GM21515 (cell line): ENCODE measurements around the gene MARCHF3.
"Not testable (repeated sequence)": the region's sequence is repeated elsewhere in the genome, so short reads cannot be mapped to it uniquely, and the experiment has no call there.

ENCODE experiments used
- ATAC-seq: cut with Tn5 transposase; IDR thresholded peaks from one replicate; pipeline ENCODE4 v1.9.1; 2021; ENCODE audit not compliant: unreplicated experiment

Gene MARCHF3

DNA sequence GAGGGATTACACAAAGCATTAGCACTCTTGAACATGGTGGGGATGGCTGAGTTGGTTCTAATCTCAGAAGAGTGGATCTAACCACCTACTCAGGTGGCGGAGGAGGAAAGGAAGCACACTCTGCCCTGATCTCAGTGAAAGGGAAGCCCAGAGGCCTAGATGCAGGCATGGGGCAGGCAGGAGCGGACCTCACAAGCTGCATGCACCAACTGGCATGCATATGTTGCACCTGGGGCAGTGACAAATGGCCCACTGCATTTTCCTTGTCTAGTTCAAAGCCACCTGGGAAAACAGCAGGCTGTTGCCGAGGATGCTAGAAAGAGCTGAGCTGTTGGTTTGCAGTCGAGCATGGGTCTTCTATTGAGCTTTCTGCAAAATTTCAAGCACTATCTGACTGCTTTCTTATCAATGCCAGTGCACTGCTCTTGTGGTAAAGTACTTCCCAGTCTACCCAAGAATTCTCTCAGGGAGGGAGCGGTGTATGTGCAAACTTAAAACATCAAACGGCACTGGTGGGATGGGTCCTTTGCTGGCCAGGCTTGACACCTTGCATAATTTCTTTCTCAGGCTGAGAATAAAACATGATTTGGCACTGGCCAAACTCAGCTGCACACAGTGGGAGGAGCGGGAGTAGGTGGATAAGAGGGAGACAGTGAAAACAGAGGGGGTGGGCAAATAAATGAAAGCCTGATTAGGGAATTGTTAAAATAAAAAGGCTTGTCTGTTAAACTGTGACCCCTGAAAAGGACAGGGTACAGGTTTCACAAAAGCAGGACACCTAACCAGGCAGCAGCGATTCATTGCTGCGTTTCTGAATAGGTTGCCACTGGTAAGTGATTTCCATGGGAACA, 108.9 kb downstream of the MARCHF3 start:
- ATAC-seq, result no peak

GRCh38 chr5:126920291-126920690, 110.1 kb downstream of the MARCHF3 start:
- ATAC-seq, result no peak

GRCh38 chr5:126919566-126919965, 110.8 kb downstream of the MARCHF3 start:
- no peak for ATAC-seq

- ATAC-seq, result no peak
These were observed 111.8 kb downstream of the MARCHF3 start for GRCh38 chr5:126918615-126918957.

DNA sequence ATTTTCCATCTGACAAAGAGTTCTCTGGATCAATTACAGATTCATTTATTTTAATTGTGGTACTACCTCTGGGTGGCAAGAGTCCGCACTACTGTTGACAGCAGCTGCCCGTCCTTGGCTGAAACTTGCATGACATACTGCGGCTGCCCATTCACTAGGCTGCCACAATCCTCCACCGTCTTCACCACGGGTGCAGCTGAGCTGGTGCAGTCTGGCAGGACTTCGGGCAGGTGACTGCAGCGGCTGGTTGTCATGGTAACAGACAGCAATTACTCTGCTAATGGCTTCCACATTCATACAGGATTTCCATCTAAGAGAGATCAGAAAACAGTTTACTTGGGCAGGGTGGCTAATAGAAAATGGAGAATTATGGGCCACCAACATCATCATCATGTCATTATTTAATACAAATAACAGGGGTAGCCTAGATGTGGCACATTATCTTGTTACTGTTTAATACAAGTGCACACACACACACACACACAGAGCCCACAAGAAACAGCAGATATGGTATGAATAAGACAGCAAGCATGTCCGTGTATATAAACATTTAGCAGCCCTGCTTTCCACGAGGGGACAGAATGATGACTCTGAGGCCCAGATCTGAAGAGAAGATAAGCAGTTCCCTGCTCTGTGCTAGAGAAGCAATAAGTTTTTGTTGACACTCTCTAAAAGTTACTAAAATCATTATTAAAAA, 112.3 kb downstream of the MARCHF3 start:
- no peak for ATAC-seq

GRCh38 chr5:126915496-126915895, 114.9 kb downstream of the MARCHF3 start:
- no peak for ATAC-seq

DNA sequence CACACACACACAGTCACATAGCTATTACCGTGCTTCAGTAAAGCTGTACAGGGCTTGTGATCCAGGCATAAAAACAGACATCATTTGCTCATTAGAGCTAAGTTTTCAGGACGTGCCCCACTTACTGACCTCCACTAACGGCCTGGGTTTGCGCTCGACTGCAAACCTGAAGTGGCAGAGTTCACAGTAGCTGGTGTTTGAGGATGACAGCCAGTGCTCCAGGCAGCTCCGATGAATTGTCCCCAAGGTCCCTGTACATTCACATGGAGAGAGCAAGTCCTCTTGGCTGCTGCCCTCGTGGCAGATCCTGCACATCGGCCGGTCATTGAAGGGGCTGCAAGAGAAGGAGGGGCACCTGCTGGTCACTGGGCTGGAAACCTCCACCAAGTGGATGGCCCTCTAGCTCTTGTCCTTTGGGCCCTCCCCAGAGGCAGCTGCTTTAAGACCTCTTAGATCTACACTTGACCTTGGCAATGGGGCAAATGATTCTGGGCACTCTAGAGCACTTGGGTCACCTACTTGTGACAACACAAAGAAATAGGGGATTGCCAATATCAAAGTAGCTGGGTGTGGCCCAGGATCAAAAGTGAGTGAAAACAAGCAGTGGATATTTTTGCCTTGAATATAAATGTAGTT, 115.4 kb downstream of the MARCHF3 start:
- no peak for ATAC-seq

- no peak for ATAC-seq
These were observed 117.7 kb downstream of the MARCHF3 start for GRCh38 chr5:126912616-126913200.

GRCh38 chr5:126911986-126912385, 118.4 kb downstream of the MARCHF3 start:
- ATAC-seq, result no peak

GRCh38 chr5:126909856-126910255, 120.5 kb downstream of the MARCHF3 start:
- no peak for ATAC-seq

GRCh38 chr5:126904407-126904806, 126.0 kb downstream of the MARCHF3 start:
- ATAC-seq, result not testable (repeated sequence)

DNA sequence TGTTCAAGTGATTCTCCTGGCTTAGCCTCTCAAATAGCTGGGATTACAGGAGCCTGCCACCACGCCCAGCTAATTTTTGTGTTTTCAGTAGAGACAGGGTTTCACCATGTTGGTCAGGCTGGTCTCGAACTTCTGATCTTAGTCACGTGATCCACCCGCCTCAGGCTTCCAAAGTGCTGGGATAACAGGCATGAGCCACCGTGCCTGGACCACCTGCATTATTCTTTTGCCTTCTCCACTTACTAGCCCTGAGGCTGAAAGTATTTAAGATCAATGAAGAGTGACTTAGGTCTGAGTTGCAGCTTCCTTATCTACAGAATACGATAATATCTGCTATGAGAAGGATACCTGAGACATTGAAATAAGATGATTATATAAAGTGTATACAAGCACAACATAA, 129.6 kb downstream of the MARCHF3 start:
- no peak for ATAC-seq

DNA sequence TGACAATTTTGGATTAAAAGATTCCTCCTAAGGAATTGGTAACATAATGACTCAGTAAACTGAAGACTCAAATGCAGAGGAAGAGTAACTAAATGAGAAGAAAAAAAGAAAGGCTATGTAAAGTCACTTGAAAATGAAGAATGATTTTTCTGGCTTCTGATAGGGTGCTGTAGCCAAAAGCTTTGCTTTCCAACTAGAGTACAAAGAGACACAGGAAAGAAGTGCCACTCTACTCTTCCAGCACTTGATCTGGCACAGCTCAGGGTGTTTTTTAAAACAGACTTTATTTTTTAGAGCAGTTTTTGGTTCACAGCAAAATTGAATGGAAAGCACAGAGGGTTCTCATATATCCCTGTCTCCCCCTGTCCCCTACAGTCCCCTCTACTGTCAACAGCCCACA, 130.9 kb downstream of the MARCHF3 start:
- no peak for ATAC-seq

- ATAC-seq, result no peak
These were observed 132.3 kb downstream of the MARCHF3 start for GRCh38 chr5:126897851-126898630.

DNA sequence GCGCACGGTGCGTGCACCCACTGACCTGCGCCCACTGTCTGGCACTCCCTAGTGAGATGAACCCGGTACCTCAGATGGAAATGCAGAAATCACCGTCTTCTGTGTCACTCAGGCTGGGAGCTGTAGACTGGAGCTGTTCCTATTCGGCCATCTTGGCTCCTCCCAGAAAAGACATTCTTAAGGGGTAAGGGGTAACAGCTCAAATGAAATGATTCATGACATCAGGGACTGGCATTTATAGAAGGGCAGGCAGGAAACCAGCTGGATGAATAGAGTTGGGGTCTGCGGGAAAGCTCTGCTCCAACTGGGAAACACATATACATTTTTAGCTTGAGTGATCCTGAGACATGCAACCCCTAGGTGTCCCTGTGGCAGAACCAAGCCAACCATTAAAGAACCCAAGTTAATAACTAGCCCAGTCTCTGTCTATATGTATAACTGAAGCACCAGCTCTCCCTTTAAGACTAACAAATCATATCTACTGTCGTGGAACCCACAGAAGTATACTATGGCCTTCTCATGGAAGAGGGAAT, 134.1 kb downstream of the MARCHF3 start:
- no peak for ATAC-seq

DNA sequence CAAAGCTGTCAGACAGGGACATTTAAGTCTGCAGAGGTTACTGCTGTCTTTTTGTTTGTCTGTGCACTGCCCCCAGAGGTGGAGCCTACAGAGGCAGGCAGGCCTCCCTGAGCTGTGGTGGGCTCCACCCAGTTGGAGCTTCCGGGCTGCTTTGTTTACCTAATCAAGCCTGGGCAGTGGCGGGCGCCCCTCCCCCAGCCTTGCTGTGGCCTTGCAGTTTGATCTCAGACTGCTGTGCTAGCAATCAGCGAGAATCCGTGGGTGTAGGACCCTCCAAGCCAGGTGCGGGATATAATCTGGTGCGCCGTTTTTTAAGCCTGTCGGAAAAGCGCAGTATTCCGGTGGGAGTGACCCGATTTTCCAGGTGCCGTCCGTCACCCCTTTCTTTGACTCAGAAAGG, 134.6 kb downstream of the MARCHF3 start:
- not testable (repeated sequence) for ATAC-seq

- ATAC-seq, result not testable (repeated sequence)
These were observed 139.9 kb downstream of the MARCHF3 start for GRCh38 chr5:126890414-126890813.

DNA sequence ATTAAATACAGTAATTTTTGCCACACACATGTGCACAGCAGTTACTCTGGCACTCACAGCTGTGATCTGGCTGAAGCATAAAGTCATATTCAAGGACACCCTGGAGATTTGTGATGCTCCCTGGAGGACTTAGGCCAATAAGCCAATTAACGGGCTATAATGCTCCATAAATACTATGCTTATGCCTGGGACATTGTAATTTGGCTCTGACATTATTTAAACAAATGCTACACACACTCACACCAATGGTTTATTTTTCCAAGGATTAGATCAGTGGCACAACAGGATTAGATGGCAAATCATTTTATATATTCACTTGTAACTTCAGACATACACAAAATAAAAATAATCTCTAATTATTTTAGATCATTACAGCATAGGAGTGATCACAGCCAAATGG, 142.2 kb downstream of the MARCHF3 start:
- ATAC-seq, result no peak

DNA sequence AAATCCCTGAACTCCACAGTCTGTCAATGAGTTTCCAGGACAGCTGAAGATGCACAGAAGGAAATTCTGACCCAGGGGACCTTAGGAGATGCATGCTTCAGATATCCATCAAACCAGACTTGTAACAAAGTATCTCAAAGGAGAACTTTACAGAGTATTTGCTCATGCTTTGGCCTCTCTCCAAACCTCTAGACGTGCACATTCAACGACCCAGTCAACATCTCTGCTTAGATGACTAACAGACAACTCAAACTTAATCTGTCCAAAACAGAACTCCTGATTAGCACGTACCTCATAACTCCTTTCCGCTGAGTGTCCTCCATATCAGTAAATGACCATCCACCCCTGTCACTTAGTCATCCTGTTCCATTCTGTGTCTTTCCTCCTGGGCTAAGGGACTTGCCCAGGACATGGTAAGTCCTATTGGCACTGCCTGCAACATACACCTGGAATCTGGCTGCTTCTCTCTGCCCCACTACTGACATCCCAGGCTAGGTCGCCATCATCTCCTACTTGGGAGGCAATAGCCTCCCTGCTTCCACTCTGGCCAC, 146.0 kb downstream of the MARCHF3 start:
- no peak for ATAC-seq

DNA sequence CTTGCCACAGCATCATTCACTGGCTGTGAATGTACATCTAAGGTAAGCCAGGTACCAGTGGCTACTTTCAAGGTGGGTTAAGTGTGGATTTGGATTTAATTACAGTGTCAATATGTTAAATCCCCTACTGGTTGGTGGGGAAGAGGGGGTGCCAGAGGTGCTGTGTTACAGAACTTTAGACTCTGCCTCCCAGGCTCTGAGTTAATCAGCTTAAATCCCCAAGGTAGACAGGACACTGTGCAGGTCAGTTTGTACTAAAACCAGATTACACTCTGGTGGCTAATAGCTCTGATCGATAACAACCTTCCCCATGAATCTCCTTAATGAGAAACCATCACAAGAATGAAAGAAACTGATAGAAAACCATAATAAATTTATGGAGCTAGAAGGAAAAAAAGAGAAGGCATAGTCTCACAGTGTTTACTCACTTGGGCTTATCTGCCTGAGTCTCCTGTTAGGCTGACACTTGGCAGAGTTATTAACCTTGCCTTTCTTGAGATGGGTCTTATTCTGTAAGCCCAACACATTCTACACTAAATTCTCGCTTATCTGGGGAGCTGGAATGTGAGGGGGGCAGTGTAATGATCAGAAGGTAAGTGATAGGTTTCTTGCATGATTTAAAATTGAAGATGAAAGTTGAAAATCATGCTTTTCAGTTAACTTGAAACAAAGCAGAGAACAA, 146.7 kb downstream of the MARCHF3 start:
- no peak for ATAC-seq
